Iris pigment epithelial cell (primary cell): ENCODE results near the gene FAM184B.
"Not testable (repeated sequence)": the region's sequence is repeated elsewhere in the genome, so short reads cannot be mapped to it uniquely, and the experiment has no call there.

Source experiments
- DNase-seq: peaks from one replicate; pipeline ENCODE4 v3.0.0-alpha.2; 2011; ENCODE audit warnings: low read depth

FAM184B gene

GRCh38 chr4:17718471-17718870 lies 63.0 kb downstream of the FAM184B start:
- no peak for DNase-seq

- DNase-seq: no peak
These were observed 64.1 kb downstream of the FAM184B start for GRCh38 chr4:17717301-17717700.

- DNase-seq: no peak
These were observed 65.9 kb downstream of the FAM184B start for GRCh38 chr4:17715511-17715910.

- no peak for DNase-seq
These were observed 67.6 kb downstream of the FAM184B start for GRCh38 chr4:17713779-17714178.

- no peak for DNase-seq
These were observed 69.3 kb downstream of the FAM184B start for GRCh38 chr4:17712166-17712565.

- DNase-seq: not testable (repeated sequence)
These were observed 70.2 kb downstream of the FAM184B start for GRCh38 chr4:17711206-17711605.

- no peak for DNase-seq
These were observed 71.7 kb downstream of the FAM184B start for GRCh38 chr4:17709763-17710068.

GRCh38 chr4:17708992-17709762 lies 72.2 kb downstream of the FAM184B start:
- no peak for DNase-seq

- DNase-seq: no peak
These were observed 73.8 kb downstream of the FAM184B start for GRCh38 chr4:17707671-17708070.

- no peak for DNase-seq
These were observed 76.3 kb downstream of the FAM184B start for GRCh38 chr4:17705107-17705506.

GRCh38 chr4:17704020-17704650 lies 77.3 kb downstream of the FAM184B start:
- DNase-seq: no peak

- DNase-seq: no peak
These were observed 78.8 kb downstream of the FAM184B start for GRCh38 chr4:17702641-17703040.

- no peak for DNase-seq
These were observed 79.5 kb downstream of the FAM184B start for GRCh38 chr4:17701882-17702281.

- no peak for DNase-seq
These were observed 80.1 kb downstream of the FAM184B start for GRCh38 chr4:17701138-17701839.

GRCh38 chr4:17699380-17699779 lies 82.0 kb downstream of the FAM184B start:
- no peak for DNase-seq

GRCh38 chr4:17698116-17698515 lies 83.3 kb downstream of the FAM184B start:
- no peak for DNase-seq

- no peak for DNase-seq
These were observed 86.1 kb downstream of the FAM184B start for GRCh38 chr4:17695341-17695740.

GRCh38 chr4:17694552-17694951 lies 86.9 kb downstream of the FAM184B start:
- DNase-seq: no peak

- no peak for DNase-seq
These were observed 90.5 kb downstream of the FAM184B start for GRCh38 chr4:17690898-17691297.

GRCh38 chr4:17690135-17690534 lies 91.3 kb downstream of the FAM184B start:
- no peak for DNase-seq

GRCh38 chr4:17688011-17688441 lies 93.4 kb downstream of the FAM184B start:
- no peak for DNase-seq

GRCh38 chr4:17687237-17687857 lies 94.1 kb downstream of the FAM184B start:
- no peak for DNase-seq

GRCh38 chr4:17684648-17685047 lies 96.8 kb downstream of the FAM184B start:
- DNase-seq: not testable (repeated sequence)
